H9 (cell line): ENCODE measurements around the gene FNDC3B. TPM values are rescaled to one million over a fixed set of nuclear protein-coding genes. Genes with fewer than 3 reads are reported as not detected.

Experiments used
- DNase-seq: peaks from one replicate; pipeline ENCODE4 v3.0.0-alpha.2; 2017
- H2AFZ ChIP-seq: one replicate; pipeline ENCODE4 v1.6.1; 2013; ENCODE audit warnings: mild to moderate bottlenecking, low read length, control low read depth, moderate library complexity
- H2AK5ac ChIP-seq: 2 replicates; pipeline ENCODE4 v1.6.1; 2013; ENCODE audit warnings: low read length, control low read depth, mixed read lengths; ENCODE audit not compliant: insufficient read length
- H2BK120ac ChIP-seq: one replicate; pipeline ENCODE4 v1.6.1; 2013; ENCODE audit warnings: low read depth, mild to moderate bottlenecking, low read length, control low read depth, inconsistent platforms; ENCODE audit not compliant: poor library complexity, severe bottlenecking
- H2BK12ac ChIP-seq: 2 replicates; pipeline ENCODE4 v1.6.1; 2013; ENCODE audit warnings: low read length, control low read depth, mixed read lengths, low read depth; ENCODE audit not compliant: insufficient read length
- H2BK15ac ChIP-seq: 2 replicates; pipeline ENCODE4 v1.6.1; 2013; ENCODE audit warnings: low read depth, low read length, control low read depth
- H2BK20ac ChIP-seq: one replicate; pipeline ENCODE4 v1.6.1; 2013; ENCODE audit warnings: low read depth, mild to moderate bottlenecking, low read length, control low read depth, inconsistent platforms; ENCODE audit not compliant: poor library complexity, severe bottlenecking
- H2BK5ac ChIP-seq: 2 replicates; pipeline ENCODE4 v1.6.1; 2013; ENCODE audit warnings: low read length, control low read depth, mixed read lengths; ENCODE audit not compliant: insufficient read length
- H3K14ac ChIP-seq: 2 replicates; pipeline ENCODE4 v1.6.1; 2013; ENCODE audit warnings: low read length, control low read depth; ENCODE audit not compliant: insufficient read depth
- H3K18ac ChIP-seq: 2 replicates; pipeline ENCODE4 v1.6.1; 2013; ENCODE audit warnings: low read depth, mild to moderate bottlenecking, mixed read lengths, low read length, control low read depth; ENCODE audit not compliant: insufficient read length
- H3K23ac ChIP-seq: 2 replicates; pipeline ENCODE4 v1.6.1; 2013; ENCODE audit warnings: low read length, control low read depth, mixed read lengths, low read depth; ENCODE audit not compliant: insufficient read length
- H3K23me2 ChIP-seq: 2 replicates; pipeline ENCODE4 v1.6.1; 2013; ENCODE audit warnings: low read depth, mild to moderate bottlenecking, mixed read lengths, low read length, control low read depth; ENCODE audit not compliant: insufficient read length, poor library complexity, severe bottlenecking
- H3K27ac ChIP-seq: 2 replicates; pipeline ENCODE4 v1.5.1; 2013; ENCODE audit warnings: low read length, control low read depth, mixed read lengths, low read depth; ENCODE audit not compliant: insufficient read length
- H3K27me3 ChIP-seq: 2 replicates; pipeline ENCODE4 v1.6.1; 2013; ENCODE audit warnings: low read length, control low read depth, inconsistent platforms; ENCODE audit not compliant: insufficient read depth
- H3K4ac ChIP-seq: 2 replicates; pipeline ENCODE4 v1.6.1; 2013; ENCODE audit warnings: low read depth, mild to moderate bottlenecking, control low read depth, inconsistent platforms, low read length, moderate library complexity
- H3K4me1 ChIP-seq: 2 replicates; pipeline ENCODE4 v1.6.1; 2013; ENCODE audit warnings: low read length, control low read depth, inconsistent platforms; ENCODE audit not compliant: insufficient read depth
- H3K4me2 ChIP-seq: 2 replicates; pipeline ENCODE4 v1.6.1; 2013; ENCODE audit warnings: low read length, control low read depth, mixed read lengths; ENCODE audit not compliant: insufficient read length, insufficient read depth
- H3K56ac ChIP-seq: 2 replicates; pipeline ENCODE4 v1.6.1; 2013; ENCODE audit warnings: low read depth, mild to moderate bottlenecking, mixed read lengths, low read length, control low read depth; ENCODE audit not compliant: insufficient read length
- H3K79me1 ChIP-seq: 2 replicates; pipeline ENCODE4 v1.6.1; 2013; ENCODE audit warnings: low read depth, mild to moderate bottlenecking, moderate library complexity, low read length, control low read depth, inconsistent platforms; ENCODE audit not compliant: insufficient read depth, poor library complexity, severe bottlenecking
- H3K79me2 ChIP-seq: 2 replicates; pipeline ENCODE4 v1.6.1; 2013; ENCODE audit warnings: low read length, control low read depth, inconsistent platforms; ENCODE audit not compliant: insufficient read depth
- H3K9ac ChIP-seq: 2 replicates; pipeline ENCODE4 v1.6.1; 2013; ENCODE audit warnings: low read length, control low read depth, mixed read lengths; ENCODE audit not compliant: insufficient read length; ENCODE audit errors: extremely low read depth
- H3K9me3 ChIP-seq: one replicate; pipeline ENCODE4 v1.6.1; 2013; ENCODE audit warnings: low read depth, low read length, inconsistent platforms; ENCODE audit not compliant: control insufficient read depth
- H3T11ph ChIP-seq: one replicate; pipeline ENCODE4 v1.6.1; 2013; ENCODE audit warnings: mild to moderate bottlenecking, low read length, control low read depth, inconsistent platforms
- H4K20me1 ChIP-seq: one replicate; pipeline ENCODE4 v1.6.1; 2013; ENCODE audit not compliant: control insufficient read depth, insufficient read length, insufficient read depth
- H4K5ac ChIP-seq: 2 replicates; pipeline ENCODE4 v1.6.1; 2013; ENCODE audit warnings: low read depth, mild to moderate bottlenecking, mixed read lengths, low read length, control low read depth; ENCODE audit not compliant: insufficient read length
- H4K8ac ChIP-seq: replicated peaks from 2 replicates; pipeline ENCODE4 v1.6.1; 2013; ENCODE audit warnings: low read length, control low read depth, mixed read lengths, low read depth; ENCODE audit not compliant: insufficient read length
- H4K91ac ChIP-seq: 2 replicates; pipeline ENCODE4 v1.6.1; 2013; ENCODE audit warnings: low read depth, mild to moderate bottlenecking, moderate library complexity, mixed read lengths, low read length, control low read depth; ENCODE audit not compliant: insufficient read length
- H3K27ac Mint-ChIP-seq, 3 experiments: 2 replicates in 2 of 3; 3 replicates in 1 of 3; pipeline ENCODE4 v1.8.0; 2020 to 2021; ENCODE audit warnings: mixed read lengths in 3 of 3, mild to moderate bottlenecking in 1 of 3, moderate library complexity in 1 of 3
- H3K27me3 Mint-ChIP-seq: 2 replicates; pipeline ENCODE4 v1.8.0; 2021; ENCODE audit warnings: low read depth, mild to moderate bottlenecking, moderate library complexity, mixed read lengths
- H3K36me3 Mint-ChIP-seq, 3 experiments: 2 replicates in 2 of 3; 3 replicates in 1 of 3; pipeline ENCODE4 v1.8.0; 2020 to 2021; ENCODE audit warnings: low read depth in 3 of 3, mixed read lengths in 3 of 3; ENCODE audit not compliant: insufficient read depth in 1 of 3
- H3K4me1 Mint-ChIP-seq, 2 experiments: 2 replicates each; pipeline ENCODE4 v1.8.0; 2020; ENCODE audit warnings: mixed read lengths in 2 of 2
- H3K4me3 Mint-ChIP-seq, 2 experiments: 2 replicates in 1 of 2; 3 replicates in 1 of 2; pipeline ENCODE4 v1.8.0; 2020 to 2021; ENCODE audit warnings: mild to moderate bottlenecking in 2 of 2, mixed read lengths in 2 of 2, moderate library complexity in 1 of 2
- H3K9me3 Mint-ChIP-seq, 2 experiments: 2 replicates in 1 of 2; 3 replicates in 1 of 2; pipeline ENCODE4 v1.8.0; 2020; ENCODE audit warnings: mild to moderate bottlenecking in 2 of 2, mixed read lengths in 2 of 2, moderate library complexity in 1 of 2
- WGBS: extraction: QIAGEN DNeasy Blood & Tissue Kit; methylation state at CpG from one replicate; pipeline ENCODE4 v1.1.7; 2013; ENCODE audit warnings: missing lambda C conversion rate, low lambda C conversion rate, mixed read lengths; ENCODE audit not compliant: insufficient read length; ENCODE audit errors: extremely low coverage; 5-methylcytosine and 5-hydroxymethylcytosine counted together
- total RNA-seq: library from RNA; stranded (reverse); gene quantifications from 2 replicates; pipeline ENCODE4 v1.2.1, GENCODE V29; 2021
- TF ChIP-seq, protein P1 (sequence below): fragments of 200-600 bp; sonication (generic); conservative IDR thresholded peaks from 3 replicates; pipeline ENCODE4 v1.8.0; 2021; ENCODE audit warnings: antibody characterized with exemption, mild to moderate bottlenecking

FNDC3B gene
- total RNA-seq, 1 experiment from 2014 or later: 43.8 TPM

- H2BK20ac ChIP-seq: no peak overlapping the region
These were observed 4.3 kb upstream of the FNDC3B start for GRCh38 chr3:172034786-172035685.

More at GRCh38 chr3:172034786-172035685, 4.3 kb upstream of the FNDC3B start:
- WGBS: no CpG with 5 or more reads among the region's 9 CpGs
- Histone ChIP-seq H3K9ac (no peak overlapping the region), H2AFZ (no peak overlapping the region), H3T11ph (no peak overlapping the region), H3K18ac (no peak overlapping the region), H3K27me3 (no peaks in the 10 kb centered on the region), H2AK5ac (no peak overlapping the region), H3K79me2 (no peaks in the 10 kb centered on the region), H3K4me1 (no peaks in the 10 kb centered on the region), H3K27ac (no peak overlapping the region), H3K14ac (no peak overlapping the region), H3K56ac (no peak overlapping the region), H4K20me1 (no peaks in the 10 kb centered on the region), H2BK120ac (no peak overlapping the region), H2BK12ac (no peak overlapping the region), H2BK5ac (no peak overlapping the region), H3K4ac (no peak overlapping the region), H4K8ac (no peak overlapping the region), H4K5ac (no peak overlapping the region), H3K79me1 (no peaks in the 10 kb centered on the region), H3K23ac (no peak overlapping the region), H3K23me2 (peaks cover 4% of the 10 kb centered on the region), H2BK15ac (no peak overlapping the region), H4K91ac (no peak overlapping the region), H3K4me2 (no peak overlapping the region), H3K9me3 (no peaks in the 10 kb centered on the region)
- H3K36me3 Mint-ChIP-seq: peaks cover 0 to 6% (median 6%) of the 10 kb centered on the region in 3 experiments; a peak in 1 of 7 replicates
- H3K4me3 Mint-ChIP-seq: peak overlapping the region in 1 of 2 experiments; percentile 22; a peak in 2 of 5 replicates
- DNase-seq: peak; percentile 77
- H3K4me1 Mint-ChIP-seq: peaks cover 19 to 21% of the 10 kb centered on the region in 2 experiments
- TF ChIP-seq, protein P1, sequence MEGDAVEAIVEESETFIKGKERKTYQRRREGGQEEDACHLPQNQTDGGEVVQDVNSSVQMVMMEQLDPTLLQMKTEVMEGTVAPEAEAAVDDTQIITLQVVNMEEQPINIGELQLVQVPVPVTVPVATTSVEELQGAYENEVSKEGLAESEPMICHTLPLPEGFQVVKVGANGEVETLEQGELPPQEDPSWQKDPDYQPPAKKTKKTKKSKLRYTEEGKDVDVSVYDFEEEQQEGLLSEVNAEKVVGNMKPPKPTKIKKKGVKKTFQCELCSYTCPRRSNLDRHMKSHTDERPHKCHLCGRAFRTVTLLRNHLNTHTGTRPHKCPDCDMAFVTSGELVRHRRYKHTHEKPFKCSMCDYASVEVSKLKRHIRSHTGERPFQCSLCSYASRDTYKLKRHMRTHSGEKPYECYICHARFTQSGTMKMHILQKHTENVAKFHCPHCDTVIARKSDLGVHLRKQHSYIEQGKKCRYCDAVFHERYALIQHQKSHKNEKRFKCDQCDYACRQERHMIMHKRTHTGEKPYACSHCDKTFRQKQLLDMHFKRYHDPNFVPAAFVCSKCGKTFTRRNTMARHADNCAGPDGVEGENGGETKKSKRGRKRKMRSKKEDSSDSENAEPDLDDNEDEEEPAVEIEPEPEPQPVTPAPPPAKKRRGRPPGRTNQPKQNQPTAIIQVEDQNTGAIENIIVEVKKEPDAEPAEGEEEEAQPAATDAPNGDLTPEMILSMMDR: peak; percentile 69
- H3K27ac Mint-ChIP-seq: peak overlapping the region in 1 of 3 experiments; percentile 48; a peak in 2 of 7 replicates
- peaks cover 2 to 6% of the 10 kb centered on the region in 2 experiments; a peak in 3 of 5 replicates for H3K9me3 Mint-ChIP-seq
- no peaks in the 10 kb centered on the region; the same call in 1 of the 2 replicates for H3K27me3 Mint-ChIP-seq
